NCI-H1436 treated with DMSO at 0.1 percent for 48 hours (cell line): ENCODE data around the gene ERICH4.
"Not testable (repeated sequence)": the region's sequence is repeated elsewhere in the genome, so short reads cannot be mapped to it uniquely, and the experiment has no call there.

Experiments
- DNase-seq: peaks from one replicate; lab custom pipeline; 2025; lab: John Stamatoyannopoulos, UW

ERICH4 gene

DNA sequence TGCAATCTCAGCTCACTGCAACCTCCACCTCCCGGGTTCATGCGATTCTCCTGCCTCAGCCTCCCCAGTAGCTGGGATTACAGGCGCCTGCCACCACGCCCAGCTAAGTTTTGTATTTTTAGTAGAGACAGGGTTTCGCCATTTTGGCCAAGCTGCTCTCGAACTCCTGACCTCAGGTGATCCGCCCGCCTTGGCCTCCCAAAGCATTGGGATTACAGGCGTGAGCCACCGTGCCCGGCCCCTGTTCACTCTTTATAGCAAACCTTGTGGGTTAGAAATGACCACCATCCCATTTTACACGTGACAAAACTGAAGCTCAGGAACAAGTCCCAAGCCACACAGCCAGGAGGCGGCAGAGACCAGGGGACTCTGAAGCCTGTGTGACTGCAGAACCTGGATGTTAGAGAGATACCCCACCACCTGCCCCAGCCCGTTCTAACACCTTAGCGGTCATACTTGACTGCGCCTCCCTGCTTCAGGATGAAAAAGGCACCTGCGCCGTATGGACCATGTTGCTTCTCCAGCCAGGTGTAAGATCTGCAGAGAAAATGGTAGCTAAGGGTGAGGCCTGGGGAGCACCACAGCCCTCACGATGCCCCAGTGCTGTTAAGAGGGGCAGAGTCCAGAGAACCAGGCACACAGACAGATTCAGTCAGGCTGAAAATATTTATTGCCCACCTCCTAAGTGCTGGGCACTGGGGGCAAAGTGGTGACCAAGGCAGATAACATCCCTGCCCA lies 6.9 kb upstream of the ERICH4 start:
- no peak for DNase-seq

DNA sequence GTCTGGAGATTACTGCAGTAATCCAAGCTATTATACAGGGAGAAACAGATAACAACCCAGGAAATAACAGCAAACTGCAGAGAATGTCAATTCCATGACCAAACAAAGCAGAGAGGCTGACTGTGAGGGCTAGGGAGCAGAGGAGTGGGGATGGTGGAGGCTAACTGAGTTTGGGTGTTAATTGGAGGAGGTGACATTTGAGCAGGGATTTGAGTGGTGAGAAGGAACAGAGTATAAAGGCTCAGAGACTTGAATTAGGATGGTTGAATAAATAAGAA lies 6.3 kb upstream of the ERICH4 start:
- no peak for DNase-seq

DNA sequence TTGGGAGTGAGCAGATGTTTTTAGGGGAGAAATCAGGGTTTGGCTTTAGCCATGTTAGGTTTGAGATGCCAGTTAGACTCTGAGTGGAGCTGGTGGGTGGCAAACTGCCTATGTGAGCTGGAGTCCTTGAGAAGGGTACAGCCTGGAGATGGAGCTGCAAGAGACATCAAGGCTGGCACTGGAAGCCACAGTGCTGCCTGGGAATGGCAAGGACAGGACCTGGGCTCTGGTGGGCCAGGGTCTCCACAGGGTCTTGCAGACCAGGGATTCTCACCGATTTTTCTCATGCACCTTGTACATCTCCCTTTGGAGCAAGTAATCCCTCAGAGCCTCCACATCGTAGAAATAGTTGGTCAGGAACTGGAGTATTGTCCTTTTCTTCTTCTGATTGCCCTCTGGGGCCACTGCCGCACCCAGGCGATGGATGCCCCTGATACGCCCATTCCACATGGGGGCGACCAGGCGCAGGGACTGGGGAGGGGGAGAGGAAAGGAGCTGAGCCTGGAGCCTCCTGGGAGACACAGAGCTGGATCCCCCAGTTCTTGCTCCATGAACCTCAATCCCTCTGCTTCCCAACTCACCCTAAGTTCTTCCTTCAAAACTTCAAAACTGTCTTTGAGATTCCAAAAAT lies 4.9 kb upstream of the ERICH4 start:
- no peak for DNase-seq

DNA sequence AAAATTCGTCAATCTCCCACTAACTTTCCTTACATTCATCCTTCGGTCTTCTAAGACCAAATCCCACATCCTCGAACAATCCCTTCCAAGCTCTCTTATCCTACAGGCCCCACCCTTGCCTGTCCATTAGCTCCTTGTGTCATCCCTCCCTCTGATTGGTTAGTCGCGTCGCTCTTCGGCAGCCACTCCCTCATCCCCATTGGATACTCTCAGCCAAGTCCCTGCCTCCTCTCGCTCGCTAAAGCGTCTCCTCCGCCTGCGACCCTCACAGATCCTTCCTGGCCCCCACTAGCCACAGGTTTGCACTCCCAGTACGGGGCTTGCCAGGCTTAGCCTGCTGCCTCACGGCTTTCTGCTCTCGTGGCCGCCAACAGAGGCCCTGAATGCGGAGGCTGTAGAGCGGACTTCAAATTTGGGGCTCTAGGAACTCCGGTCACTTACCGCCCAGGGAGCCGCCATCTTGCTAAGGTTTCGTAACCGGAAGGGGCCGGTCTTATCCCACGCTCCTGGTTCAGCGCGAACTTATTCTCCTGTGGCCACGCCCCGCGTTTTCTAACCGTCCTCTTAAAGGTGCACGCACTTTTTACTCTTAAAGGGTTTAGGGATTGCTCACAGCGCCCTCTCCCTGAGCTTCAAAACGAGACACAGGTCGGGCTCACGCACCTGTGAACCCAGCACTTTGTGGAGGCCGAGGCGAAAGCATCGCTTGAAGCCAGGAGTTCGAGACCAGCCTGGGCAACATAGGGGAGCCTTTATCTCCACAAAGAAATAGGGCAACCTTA lies 3.3 kb upstream of the ERICH4 start, which contains the start of gene DMAC2:
Gene DMAC2 (minus strand): TSS at position 472 of the 782 bp plus-strand sequence. CDS start 13 bp downstream, at position 459.
- DNase-seq, result peak; percentile 97

DNA sequence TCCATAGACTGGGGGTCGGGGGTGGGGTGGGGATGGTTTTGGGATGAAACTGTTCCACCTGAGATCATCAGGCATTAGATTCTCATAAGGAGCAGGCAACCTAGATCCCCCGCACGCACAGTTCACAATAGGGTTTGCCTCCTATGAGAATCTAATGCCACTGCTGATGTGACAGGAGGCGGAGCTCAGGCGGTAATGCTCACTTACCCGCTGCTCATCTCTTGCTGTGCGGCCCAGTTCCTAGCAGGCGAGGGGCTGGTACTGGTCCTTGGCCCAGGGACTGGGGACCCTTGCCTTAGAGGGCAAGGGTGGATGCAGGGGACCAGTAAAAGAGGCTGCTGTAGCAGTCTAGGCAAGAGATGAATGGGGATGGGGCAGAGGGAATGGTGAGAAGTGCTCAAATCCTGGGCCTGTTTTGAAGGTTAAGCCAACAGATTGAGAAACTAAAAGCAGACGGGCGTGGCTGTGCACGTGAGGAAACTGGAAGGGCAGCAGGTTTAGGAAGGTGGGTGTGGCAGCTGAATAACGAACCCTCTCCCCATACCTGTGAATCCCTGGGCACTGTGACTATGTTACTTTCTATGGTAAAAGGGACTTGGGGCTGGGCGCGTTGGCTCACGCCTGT lies 1.5 kb upstream of the ERICH4 start:
- no peak for DNase-seq

DNA sequence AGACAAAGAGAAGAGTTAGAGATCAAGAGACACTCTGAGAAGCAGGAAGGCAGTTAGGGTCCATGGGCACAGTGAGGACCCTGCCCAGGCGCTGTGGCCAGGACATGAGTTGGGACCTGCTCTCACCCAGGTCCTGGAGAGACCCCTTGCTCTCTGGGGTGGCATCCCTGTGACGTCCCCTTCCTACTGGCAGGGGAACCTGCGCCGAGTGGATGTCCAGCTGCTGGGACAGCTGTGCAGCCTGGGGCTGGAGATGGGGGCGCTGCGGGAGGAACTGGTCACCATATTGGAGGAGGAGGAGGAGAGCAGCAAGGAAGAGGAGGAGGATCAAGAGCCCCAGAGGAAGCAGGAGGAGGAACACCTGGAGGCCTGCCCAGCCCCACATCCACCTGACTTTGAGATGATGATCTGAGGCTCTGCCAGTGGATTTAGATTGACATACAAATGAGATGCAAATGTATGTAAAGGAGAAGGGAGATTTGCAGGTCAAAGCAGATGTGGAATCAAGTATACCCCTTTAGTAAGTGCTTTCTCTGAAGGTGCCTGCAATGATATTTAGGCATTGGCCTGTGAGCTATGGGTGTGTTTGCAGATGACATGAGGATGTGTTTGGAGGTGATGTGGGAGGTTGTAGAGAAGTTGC lies 978 bp downstream of the ERICH4 start:
- no peak for DNase-seq

DNA sequence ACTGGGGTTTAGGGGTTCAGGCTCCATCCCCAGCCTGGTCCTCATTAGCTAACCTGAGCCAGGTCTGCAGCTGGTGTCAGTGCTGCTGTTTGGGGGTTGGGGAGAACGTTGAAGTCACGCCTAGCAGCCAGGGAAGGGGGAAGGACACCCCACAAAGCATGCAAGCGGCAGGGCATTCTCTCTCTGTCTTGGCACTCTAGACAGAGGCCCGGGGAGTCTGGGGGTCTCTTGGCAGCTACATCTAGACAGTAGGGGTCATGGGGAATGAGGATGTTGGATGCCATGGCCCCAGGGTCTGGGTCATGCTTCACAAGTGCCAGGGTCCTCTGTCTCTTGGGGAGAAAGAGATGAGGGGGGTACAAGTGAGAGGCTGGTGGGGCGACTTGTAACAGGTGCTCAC lies 2.6 kb downstream of the ERICH4 start:
- DNase-seq, result no peak

DNA sequence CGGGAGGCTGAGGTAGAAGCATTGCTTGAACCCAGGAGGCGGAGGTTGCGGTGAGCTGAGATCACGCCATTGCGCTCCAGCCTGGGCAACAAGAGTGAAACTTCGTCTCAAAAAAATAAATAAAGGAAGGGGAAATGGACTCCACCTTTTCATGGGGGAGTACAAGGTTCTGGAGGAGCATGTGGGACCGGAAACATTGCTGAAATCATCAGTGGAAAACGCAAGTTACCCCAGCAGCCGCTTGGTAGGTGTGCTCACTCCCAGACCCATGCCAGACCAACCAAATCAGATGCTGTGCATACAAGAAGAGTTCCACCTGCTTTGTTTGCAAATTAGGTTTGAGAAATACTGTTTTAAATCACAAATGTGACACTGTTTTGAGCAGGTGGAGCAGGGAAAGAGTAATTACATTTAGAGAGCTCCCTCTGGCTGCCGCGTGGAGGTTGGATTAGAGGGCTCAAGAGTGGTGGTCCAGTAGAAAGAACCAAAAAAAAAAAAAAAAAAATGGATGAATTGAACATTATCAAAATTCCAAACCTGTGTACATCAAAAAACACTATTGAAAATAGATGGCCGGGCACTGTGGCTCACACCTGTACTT lies 4.9 kb downstream of the ERICH4 start:
- DNase-seq, result no peak

DNA sequence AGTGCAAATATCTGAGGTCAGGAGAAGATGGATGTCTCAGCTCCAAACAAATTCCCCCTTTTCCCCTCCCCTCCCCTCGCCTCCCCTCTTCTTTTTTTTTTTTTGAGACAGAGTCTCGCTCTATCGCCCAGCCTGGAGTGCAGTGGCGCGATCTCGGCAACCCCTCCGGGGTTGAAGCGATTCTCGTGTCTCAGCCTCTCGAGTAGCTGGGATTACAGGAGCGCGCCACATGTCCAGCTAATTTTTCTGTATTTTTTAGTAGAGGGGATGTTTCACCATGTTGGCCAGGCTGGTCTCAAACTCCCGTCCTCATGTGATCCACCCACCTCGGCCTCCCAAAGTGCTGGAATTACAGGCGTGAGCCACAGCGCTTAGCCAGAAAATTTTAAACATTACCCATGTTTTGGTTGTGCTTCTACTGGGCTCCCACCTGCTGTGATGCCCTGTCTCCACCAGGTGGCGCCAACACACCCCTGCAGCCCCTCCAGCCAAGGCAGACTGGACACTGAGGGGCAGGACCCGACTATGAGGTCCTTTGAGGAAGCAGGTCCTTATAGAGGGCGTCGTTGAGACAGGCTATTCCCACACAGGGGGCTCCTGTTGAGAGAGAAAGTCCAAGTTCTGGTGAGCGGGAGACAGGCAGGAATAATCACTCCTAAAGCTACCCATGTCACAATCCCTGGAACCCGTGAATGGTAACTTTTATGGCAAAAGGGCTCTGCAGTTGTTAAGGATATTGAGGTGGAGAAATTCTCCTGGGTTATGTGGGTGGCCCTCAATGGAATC lies 6.3 kb downstream of the ERICH4 start:
- no peak for DNase-seq

DNA sequence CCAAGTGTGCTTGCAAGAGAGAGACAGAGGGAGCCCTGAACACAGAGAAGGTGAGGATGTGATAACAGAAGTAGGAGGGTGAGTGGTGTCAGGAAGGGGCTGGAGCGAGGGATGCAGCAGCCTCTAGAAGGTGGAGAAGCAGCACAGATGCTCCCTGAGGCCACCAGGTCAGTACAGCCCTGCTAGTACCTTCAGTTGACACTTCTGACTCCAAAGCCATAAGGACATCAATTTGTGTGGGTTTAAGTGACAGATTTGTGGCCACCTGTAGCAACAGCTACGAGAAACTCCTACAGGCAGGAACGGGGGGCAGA lies 6.9 kb downstream of the ERICH4 start:
- DNase-seq, result no peak

DNA sequence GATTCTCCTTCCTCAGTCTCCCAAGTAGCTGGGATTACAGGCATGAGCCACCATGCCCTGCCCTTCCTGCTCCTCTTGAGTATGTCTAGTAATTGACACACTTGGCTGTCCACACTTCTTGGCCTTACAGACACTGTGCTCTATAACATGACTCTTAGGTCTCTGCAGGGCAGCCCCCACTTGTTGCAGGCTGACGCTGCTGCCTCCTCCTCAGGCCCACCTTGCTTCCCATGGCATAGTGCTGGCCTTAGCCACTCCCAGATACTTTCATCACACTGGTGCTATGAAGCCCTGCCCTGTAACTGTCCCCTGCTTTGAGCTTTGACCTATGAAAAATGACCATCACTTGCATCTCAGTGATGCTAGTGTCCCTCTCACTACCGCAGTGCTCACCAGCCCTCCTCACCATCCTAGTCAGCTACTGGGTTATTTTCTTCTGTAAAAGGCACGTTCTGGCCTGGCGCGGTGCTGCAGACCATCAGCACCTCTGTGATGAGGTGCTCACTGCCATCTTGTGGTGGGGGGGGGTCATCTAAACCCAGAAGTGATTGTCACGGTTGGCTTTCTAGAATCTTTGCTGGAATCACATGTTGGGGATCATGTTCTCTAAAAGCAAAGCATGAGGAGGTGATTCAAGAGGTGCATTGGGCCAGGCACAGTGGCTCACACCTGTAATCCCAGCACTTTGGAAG lies 9.8 kb downstream of the ERICH4 start:
- DNase-seq, result no peak

DNA sequence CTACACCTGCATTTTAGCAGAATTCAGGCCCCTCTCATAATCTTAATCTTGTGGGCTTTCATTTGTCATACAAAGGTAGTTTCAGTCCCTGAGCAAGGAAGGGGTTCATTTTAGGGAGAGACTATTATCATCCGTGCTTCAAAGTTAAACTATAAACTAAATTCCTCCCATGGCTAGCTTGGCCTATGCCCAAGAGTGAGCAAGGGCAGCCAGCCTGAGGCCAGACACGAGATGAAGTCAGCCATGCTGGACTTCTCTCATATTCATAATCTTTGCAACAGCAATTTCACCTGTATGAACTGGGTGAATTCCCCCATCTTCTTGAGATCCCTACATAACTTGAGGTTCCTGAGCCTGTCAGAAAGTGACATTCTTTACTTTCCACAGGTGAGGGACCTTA lies 13.0 kb downstream of the ERICH4 start:
- no peak for DNase-seq

DNA sequence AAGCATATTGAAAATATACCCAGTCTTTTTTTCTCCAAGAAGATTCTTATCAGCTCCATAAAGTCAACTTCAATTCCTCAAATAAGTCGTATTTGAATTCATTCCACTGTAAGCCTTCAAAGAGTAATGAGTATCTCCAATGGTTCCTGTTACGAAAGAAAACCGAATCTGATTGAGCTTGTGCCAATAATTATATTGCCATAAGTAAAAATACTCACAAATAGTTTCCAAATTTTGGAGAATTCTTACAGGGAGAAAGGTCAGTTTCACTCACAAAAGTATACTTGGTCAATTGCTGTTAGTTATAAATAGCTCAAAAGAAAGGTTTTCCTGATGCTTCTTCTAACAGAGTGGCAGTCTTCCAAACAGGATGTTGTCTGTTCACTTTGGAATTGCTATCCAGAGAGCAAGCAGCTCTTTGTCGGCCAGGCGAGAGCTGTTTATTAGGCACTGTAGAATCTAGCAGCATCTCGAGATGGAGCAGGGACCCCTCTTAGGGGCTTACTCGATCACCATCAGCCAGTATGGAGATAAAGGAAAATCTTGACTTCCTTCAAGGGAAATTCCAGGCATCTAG lies 13.5 kb downstream of the ERICH4 start:
- DNase-seq, result no peak

DNA sequence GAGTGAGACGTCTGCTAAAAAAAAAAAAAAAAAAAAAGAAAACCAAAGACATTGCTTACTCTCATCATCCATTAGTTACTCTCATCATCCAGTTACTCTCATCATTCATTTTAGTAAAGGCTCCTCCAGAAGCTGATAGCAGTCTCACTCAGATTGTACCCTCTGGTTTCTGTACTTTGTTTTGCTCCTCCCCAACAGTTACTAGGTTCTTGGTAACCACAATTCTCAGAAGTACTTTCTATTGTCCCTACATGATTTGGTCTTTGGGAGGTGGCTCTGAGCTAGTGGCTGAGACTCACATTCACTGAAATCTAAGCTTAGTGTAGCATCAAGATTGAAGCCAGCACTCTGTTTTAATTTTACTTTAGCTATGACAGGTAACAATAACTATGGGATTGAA lies 14.3 kb downstream of the ERICH4 start:
- no peak for DNase-seq

DNA sequence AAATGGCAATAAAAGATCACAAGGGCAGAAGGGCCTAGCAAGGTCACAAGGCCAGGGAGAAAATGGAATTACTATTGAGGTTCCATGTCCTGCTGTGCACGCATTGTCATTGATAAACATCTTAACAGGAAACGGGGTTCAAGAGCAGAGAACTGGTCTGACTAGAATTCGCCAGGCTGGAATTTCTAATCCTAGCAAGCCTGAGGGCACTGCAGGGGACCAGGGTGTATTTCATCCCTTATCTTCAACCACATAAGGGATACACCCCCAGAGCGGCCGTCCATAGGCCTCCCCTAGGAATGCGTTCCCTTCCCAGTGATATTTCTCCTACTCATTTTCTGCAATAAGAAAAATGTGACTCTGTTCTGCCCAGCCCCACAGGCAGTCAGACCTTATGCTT lies 19.5 kb downstream of the ERICH4 start:
- DNase-seq, result no peak

DNA sequence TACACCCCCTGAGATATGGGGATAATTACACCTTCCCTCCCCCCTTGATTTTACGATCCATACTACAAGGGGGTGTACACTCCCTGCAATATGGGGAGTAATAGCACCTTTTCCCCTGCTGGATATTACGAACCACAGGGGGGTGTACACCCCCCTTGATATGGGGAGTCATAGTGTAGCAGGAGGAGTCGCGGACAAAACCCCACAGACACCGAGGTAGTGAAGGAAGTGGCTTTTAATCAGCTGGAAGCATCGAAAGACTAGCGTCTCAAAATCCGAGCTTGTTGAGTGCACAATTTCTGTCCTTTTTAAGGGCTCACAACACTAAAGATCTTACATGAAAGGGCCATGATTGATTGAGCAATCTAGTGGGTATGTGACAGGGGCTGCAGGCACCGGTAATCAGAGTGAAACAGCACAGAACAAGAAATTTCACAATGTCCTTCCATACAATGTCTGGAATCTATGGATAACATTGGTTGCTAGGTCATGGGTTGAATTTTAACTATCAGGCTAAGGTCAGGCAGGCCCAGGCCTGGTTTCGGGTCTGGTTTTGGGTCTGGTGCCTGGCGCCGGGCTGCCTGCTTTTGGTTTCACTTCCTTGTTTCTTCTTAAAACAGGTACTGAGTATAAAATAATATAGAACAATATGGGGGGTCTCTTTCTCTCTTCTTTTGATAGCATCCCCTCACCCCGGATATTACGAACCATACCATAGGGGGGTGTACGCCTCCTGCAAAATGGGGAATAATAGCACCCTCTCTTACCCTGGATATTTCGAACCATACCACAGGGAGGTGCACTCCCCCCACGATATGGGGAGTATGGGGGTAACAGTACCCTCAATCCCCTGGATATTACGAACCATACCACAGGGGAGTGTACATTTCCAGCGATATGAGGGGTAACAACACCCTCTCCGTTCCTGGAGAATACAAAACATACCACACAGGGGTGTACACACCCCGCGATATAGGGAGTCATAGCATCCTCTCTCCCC lies 20.6 kb downstream of the ERICH4 start:
- not testable (repeated sequence) for DNase-seq

DNA sequence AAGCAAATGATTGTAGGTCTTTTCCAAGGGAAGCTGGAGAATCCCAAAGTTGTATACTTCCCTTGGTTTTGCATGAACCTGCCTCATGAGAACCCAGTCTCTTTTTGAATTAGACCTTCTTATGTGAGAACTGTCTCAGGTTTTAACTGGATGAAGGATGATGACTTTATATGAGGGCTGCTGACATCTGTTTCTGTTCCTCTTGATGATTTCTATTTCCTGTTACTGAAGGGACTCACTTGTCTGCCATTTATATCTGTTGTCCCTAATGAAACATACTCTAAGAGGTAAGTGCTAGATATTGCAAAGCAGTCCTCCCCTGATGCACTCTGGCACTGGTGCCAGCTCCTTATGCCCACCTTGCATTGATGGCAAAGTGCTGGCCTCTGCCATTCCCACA lies 33.6 kb downstream of the ERICH4 start:
- no peak for DNase-seq

DNA sequence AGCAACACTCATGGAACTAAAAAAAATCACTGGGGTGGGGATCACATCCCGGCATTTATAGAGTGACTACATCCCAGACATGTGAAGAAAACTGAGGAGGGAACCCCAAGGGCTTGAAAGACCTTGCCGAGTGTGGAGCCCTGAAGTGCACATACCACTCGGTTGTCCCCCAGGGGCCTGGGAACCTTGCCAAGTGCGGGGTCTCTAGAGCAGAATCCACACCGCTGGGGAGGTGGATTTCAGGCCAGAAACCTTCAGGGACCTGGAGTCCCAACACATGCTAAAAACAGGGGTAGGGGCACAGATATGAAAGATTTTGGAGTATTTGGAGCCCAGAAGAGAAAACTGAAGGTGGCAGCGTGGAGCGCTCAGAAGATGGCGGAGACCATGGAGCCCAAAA lies 35.2 kb downstream of the ERICH4 start:
- DNase-seq, result no peak
